G401 (cell line): ENCODE measurements around the gene CFAP53. TPM values are rescaled to one million over a fixed set of nuclear protein-coding genes. Genes with fewer than 3 reads are reported as not detected.
"Not testable (repeated sequence)": the region's sequence is repeated elsewhere in the genome, so short reads cannot be mapped to it uniquely, and the experiment has no call there.

ENCODE experiments used
- DNase-seq: peaks from one replicate; pipeline ENCODE4 v3.0.0-alpha.2; 2015; ENCODE audit warnings: low spot score
- in situ Hi-C: cut with HindIII; loops from 2 replicates; pipeline ENCODE4 v1.10.0; 2016; ENCODE audit warnings: low sequenced_read_pairs, mixed read lengths
- total RNA-seq: library from RNA; depleted of rRNA; stranded (reverse); fragments of >200 nt; shearing (Covaris generic); gene quantifications from 2 replicates; pipeline ENCODE4 v1.2.3, GENCODE V29; 2014

CFAP53 gene
- total RNA-seq, 1 experiment from 2014 or later: not detected

DNA sequence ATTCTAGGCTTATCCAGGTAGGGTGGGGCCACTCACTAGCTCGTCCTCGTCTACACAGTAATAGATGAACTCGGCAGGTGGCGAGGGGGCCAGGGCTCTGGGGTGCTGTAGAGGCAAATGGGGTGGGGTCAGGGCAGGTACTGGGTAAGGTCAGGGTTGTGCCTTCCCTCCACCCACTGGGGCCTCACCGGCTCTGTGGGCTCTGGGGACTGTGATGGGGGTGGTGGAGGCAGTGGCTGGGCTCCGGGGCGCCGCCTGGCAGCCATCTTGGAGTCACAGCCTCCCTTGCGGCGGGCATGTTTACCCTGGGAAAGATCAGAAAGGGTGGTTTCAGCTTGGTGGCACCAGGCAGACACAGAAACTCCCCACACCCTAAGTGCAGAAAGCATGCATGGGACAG, 8.6 kb upstream of the CFAP53 start:
- no peak for DNase-seq
- in situ Hi-C loops: no loop called here

DNA sequence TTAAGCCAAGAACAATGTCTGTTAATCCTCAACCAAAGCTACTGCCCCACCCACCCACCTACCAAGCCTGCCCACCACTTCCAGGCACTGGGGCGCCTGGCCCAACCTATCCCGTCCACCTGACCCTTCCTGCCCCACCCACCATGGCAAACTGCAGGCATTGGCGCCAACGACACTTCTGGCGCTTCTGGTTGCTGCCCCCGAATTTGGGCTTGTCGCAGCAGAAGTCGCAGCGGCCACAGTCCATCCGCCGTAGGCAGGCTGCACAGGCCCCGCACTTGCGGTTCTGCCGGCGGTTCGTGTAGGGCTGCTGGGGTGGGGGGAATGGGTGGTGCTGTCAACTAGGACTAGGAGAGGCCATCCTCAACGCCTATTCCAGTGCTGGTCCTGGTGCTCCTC, 7.7 kb upstream of the CFAP53 start:
- in situ Hi-C loops: no loop called here
- no peak for DNase-seq

DNA sequence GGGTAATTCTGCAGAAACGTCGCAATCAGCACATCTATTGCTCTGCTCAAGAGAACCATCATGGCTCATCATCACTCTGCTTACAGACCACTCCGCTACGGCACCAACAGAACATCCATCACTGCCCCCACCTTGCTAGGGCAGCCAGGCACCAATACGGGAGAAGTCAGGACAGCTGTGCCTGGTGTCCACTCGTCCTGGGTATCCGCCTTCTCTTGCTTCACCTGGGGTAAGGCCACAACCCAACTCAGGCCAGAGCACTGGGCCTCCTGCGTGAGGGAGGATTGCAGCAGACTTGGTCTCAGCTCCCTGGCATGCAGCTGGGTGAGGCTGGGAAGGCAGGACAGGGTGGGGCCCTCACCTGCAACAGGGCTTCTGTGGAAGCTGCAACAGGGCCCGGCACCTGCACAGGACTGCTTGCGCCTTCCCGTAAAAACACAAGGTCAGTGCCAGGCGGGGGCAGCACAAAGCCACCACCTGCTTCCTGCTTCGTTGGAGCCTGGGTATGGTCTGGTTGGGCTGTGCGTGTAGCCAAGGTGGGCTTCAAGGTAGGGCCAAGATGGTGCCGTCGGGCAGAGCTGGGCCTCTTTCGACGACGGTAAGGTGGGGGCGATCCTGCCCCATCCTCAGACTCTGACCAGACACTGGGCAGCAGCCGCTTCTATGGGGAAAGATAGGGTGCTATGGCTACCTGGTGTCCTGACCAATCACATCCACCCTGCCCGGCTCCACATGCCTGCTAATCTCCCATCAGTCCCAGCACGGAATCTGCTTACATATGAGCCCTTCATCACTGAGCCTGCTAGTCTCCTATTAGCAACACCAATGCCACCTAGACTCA, 7.1 kb upstream of the CFAP53 start:
- no peak for DNase-seq
- in situ Hi-C loops: no loop called here

- in situ Hi-C loops: no loop called here
- DNase-seq: no peak
These were observed 6.3 kb upstream of the CFAP53 start for GRCh38 chr18:50272568-50272967.

DNA sequence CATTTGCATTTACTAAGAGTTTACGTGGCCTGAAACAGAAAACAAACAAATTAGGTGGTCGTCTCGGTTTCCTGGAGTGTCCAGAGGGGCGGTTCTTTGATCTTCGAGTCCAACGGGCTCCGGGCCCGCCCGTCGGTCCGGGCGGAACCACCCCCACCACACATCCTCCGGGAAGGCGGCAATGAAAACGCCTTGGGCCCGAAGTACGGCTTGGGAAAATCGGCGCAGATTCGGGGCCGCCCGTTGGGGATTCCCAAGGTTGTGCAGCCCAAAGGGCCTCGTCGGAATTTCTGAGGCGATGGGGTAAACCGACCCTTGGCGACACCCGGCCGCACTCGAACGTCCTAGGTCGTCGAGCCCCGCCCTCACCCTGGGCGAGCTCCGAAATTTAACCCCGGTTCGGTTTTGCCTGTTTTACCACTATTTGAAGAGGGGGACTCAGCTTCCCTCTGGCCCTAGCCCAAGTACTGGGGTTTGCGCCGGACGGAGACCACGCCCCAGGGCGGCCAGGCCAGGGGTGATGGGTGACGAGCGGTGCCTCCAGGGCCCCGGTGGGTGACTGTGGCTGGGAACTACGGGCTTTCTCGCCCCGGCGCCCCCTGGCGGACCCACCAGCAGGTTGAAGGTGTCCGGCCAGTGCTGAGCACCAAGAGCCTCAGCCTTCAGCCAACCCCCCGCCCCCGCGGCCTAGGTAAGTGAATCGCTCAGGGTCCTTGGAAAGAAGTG, 1.9 kb upstream of the CFAP53 start:
- no peak for DNase-seq
- in situ Hi-C loops: no loop called here

- in situ Hi-C loops: no loop called here
- no peak for DNase-seq
These were observed 3.3 kb downstream of the CFAP53 start for GRCh38 chr18:50262977-50263376.

DNA sequence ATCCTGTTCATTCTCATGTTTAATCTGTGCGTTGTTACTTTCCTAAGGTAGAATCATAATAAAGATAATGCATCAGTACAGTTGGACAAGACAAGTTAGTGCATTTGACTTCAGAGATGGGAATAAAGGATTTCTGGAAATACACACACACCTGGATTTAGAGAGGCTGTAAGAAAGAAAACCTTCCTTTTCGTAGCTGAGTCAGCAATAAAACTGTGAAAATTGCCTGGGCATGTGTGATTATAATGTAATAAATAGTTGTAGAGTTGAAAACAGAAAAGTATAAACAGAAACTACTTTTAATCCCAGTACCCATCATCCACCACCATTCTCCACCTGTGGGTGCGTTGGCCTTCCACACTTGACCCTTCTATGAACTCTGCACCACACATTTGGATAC, 15.4 kb downstream of the CFAP53 start:
- in situ Hi-C loops: no loop called here
- DNase-seq: no peak

DNA sequence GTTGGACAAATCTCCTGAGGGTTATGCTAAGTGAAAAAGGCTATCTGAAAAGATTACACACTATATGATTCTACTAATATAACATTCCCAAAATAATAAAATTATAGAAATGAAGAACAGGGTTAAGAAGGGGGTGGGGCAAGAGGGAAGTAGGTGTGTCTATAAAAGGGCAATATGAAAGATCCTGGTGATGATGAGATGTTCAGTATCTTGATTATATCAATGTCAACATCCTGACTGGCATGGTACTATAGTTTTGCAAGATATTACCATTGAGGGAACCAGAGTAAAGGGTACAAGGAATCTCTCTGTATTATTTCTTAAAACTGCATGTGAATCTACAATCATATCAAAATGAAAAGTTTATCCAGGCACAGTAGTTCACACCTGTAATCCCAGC, 16.7 kb downstream of the CFAP53 start:
- in situ Hi-C loops: no loop called here
- no peak for DNase-seq

DNA sequence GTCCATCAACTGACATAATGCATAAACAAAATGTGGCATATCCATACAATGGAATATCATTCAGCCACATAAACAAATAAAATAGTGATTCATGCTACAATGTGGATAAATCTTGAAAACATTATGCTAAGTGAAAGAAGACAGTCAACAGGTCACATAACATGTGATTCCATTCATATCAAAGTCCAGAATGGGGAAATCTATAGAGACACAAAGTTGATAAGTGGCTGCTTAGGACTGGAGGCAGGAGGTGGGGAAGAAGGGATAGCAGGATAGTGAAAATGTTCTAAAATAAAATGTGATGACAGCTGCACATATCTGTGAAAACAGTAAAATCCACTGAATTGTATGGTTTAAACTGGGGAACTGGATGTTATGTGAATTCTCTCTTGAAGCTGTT, 18.7 kb downstream of the CFAP53 start:
- DNase-seq: no peak
- in situ Hi-C loops: no loop called here

- DNase-seq, in situ Hi-C loops: not testable (repeated sequence)
These were observed 24.5 kb downstream of the CFAP53 start for GRCh38 chr18:50241768-50242167.

DNA sequence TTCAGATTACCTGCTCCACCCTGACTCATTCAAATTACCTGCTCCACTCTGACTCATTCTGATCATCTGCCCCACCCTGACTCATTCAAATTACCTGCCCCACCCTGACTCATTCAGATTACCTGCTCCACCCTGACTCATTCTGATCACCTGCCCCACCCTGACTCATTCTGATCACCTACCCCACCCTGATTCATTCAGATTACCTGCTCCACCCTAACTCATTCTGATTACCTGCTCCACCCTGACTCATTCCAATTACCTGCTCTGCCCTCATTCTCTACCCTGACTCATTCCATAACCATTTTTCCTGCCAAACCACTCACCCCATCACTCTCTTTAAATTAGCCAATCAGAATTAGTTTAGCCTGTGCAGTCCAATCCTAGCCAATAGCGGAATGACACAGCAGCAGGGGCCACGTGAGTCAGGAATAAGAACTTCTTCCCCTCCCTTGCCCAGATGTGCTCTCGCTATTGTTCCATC, 26.2 kb downstream of the CFAP53 start:
- DNase-seq: no peak
- in situ Hi-C loops: no loop called here

DNA sequence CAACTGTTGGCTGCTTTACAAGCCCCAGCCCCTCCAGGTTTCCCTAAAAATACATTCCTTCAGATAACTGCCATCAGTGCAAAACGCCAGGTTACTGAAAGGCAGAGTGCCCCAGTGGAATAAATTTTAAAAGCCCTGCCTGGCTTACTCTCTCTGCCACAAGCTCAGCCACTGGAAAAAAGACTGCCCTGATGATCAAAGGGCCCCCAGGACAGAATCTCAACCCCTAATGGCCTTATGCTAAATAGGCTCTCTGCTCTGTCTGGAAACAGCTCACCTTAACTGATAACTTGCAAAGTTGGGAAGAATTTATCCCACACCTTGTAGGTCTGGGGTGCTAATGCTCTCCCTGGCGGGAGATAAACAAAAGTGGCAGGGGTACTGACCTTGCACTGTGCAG, 33.9 kb downstream of the CFAP53 start:
- in situ Hi-C loops: no loop called here
- DNase-seq: no peak

- no peak for DNase-seq
- in situ Hi-C loops: no loop called here
These were observed 34.7 kb downstream of the CFAP53 start for GRCh38 chr18:50231621-50232020.

DNA sequence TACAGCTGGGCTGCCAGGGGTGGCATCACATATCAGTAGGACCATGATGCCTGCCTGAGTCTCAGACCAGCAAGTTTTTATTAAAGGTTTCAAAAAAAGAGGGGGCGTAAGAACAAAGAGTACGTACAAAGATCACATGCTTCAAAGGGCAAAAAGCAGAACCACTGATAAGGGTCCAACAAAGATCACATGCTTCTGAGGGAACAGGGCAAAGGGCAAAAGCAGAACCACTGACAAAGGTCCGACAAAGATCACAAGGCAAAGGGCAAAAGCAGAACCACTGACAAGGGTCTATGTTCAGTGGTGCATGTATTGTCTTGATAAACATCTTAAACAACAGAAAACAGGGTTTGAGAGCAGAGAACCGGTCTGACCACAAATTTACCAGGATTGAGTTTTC, 46.0 kb downstream of the CFAP53 start:
- in situ Hi-C loops: loop anchor here (25.0 kb wide), 1 partner anchor 167 kb away; the partner anchor contains the start of gene SKA1
- DNase-seq: not testable (repeated sequence)

GRCh38 chr18:50218432-50219197, 47.7 kb downstream of the CFAP53 start:
- no peak for DNase-seq
- in situ Hi-C loops: loop anchor here (25.0 kb wide), 1 partner anchor 169 kb away; the partner anchor contains the start of gene SKA1

GRCh38 chr18:50209311-50209710, 57.0 kb downstream of the CFAP53 start:
- no peak for DNase-seq
- in situ Hi-C loops: loop anchor here (25.0 kb wide), 1 partner anchor 178 kb away; the partner anchor contains the start of gene SKA1

DNA sequence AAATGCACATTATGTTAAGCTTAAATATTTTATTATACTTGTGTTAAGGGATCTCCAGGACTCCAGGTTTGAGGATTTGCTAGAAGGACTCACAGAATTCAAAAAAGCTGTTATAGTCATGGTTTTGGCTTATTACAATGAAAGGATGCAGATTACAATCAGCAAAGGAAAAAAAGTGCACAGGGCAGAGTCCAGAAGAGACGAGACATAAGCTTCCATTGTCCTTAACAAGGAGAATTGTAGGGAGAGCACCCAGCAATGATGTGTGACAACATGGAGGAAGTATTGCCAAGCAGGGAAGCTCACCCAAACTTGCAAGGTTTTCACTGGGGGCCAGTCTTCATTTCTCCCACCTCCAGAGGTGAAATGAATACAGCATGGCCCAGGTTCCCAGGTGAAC, 58.6 kb downstream of the CFAP53 start:
- in situ Hi-C loops: loop anchor here (25.0 kb wide), 1 partner anchor 180 kb away; the partner anchor contains the start of gene SKA1
- DNase-seq: no peak

DNA sequence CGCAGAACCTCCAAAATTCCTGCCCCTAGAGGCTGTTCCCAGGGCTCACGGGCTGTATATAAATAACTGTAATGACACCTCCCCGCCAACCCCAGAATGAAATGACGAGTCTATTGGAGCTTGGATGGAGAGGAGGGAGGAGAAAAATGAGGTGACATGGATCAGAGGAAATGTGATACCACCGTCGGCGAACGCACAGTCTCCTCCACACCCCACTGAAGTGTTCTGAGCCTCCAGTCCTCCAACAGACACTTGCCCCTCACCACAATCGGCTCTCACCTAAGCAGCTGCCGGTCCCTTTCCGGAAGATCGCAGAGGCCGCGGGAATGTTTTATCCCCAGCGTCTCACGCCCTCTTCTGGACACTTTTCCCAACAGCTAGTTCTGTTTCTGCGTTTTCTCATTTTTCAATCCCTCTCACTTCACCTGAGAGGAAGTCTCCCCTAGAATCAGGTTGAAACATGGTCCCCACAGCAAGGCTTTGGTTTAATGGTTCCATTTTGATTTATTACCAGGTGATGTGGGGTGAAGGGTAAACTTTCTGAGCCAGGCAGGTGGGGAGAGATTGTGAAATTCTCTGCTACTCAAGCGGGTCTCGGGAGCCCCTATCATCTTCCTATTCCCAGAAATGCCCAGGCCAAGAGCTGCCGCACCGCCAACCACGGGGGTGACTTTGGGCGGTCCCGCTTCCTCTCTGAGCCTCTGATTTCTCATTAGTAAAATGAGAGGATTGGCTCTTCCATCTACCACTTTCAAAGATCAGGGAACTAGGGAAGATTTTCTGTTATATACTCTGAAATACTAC, 62.3 kb downstream of the CFAP53 start:
- peak; percentile 74 for DNase-seq
- in situ Hi-C loops: loop anchor here (25.0 kb wide), 1 partner anchor 183 kb away; the partner anchor contains the start of gene SKA1
